Stomach smooth muscle (tissue), 2 donors: ENCODE measurements around the gene MEF2D.

Experiments used
- H3K27ac ChIP-seq: one replicate; pipeline ENCODE4 v1.7.0; 2013; ENCODE audit warnings: mild to moderate bottlenecking, low read length, inconsistent platforms
- H3K27me3 ChIP-seq, 2 donors: one replicate each; pipeline ENCODE4 v1.7.0; 2013; ENCODE audit warnings: low read length in 2 of 2; ENCODE audit not compliant: insufficient read depth in 2 of 2, control insufficient read depth in 1 of 2
- H3K36me3 ChIP-seq, 2 donors: one replicate each; pipeline ENCODE4 v1.7.0; 2013; ENCODE audit warnings: low read length in 2 of 2; ENCODE audit not compliant: control insufficient read depth in 2 of 2, insufficient read depth in 2 of 2
- H3K4me1 ChIP-seq: one replicate; pipeline ENCODE4 v1.7.0; 2013; ENCODE audit warnings: low read length; ENCODE audit not compliant: control insufficient read depth, insufficient read depth
- H3K4me3 ChIP-seq, 2 donors: one replicate each; pipeline ENCODE4 v1.7.0; 2013; ENCODE audit warnings: low read length in 2 of 2
- H3K9ac ChIP-seq, 2 donors: one replicate each; pipeline ENCODE4 v1.7.0; 2013; ENCODE audit warnings: low read length in 2 of 2, mild to moderate bottlenecking in 1 of 2
- H3K9me3 ChIP-seq, 2 donors: one replicate each; pipeline ENCODE4 v1.7.0; 2013; ENCODE audit warnings: low read length in 2 of 2; ENCODE audit not compliant: control insufficient read depth in 2 of 2
- donor health status: healthy.
- donor health status: Pancreatic carcinoma.

Gene MEF2D

DNA sequence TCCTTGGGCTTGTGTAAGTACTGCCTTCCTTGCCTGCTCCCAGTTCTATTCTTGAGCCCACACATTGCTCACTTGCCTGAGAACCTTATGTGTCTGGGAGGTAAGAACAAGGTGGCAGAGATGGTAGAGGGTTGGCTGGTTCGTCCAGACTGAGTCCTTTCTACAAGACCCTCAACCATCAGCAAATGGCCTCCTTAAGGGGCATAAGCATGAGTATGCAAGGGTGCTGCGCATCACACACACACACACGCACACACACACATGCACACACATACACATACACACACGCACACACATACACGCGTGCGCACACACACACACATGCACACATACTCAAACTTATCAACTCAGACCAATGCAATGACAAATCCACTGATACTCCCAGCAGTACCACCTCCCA is 74.6 kb downstream of the MEF2D start:
- H3K36me3 ChIP-seq, result no peaks in the 10 kb centered on the region
- H3K4me1 ChIP-seq, result peaks cover 11% of the 10 kb centered on the region
- H3K4me3 ChIP-seq, result no peak overlapping the region
- peaks cover 63 to 67% of the 10 kb centered on the region in 2 donors for H3K27me3 ChIP-seq
- no peak overlapping the region for H3K9ac ChIP-seq
- H3K27ac ChIP-seq, result no peak overlapping the region
- no peaks in the 10 kb centered on the region for H3K9me3 ChIP-seq

DNA sequence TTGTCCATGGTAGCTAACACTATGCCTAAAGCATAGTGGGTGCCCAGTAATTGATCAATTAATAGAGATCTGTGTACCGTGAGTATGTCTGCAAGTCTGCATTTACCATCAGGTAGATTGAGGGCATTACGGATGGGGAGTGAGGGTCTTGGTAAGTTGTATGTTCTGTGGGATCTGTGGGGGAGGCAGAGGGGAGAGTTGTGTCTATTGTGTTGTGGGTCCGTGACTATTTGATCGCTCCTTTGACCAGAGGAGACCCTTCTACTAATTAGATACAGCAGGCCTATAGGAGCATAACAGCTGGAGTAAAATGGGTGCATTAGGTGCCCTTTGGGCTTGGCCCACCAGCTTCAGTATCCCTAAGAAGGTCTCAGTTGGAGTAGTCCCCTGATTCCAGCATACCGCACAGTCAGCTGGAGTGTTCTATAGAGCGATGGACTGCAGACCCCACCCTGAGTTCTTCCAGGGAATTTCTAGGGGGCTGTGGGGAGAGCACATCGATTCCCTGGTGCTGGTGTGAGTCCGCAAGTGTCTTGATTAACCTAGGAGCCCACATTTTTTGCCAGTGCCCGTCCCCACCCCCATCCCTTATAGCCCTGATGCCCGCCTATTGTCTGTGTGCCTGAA is 75.7 kb downstream of the MEF2D start:
- H3K9ac ChIP-seq, result no peak overlapping the region
- no peak overlapping the region for H3K4me3 ChIP-seq
- H3K27ac ChIP-seq, result no peak overlapping the region
- peaks cover 21% of the 10 kb centered on the region for H3K4me1 ChIP-seq
- H3K27me3 ChIP-seq, result peaks cover 63 to 70% of the 10 kb centered on the region in 2 donors
- no peaks in the 10 kb centered on the region for H3K36me3 ChIP-seq
- H3K9me3 ChIP-seq, result no peaks in the 10 kb centered on the region

DNA sequence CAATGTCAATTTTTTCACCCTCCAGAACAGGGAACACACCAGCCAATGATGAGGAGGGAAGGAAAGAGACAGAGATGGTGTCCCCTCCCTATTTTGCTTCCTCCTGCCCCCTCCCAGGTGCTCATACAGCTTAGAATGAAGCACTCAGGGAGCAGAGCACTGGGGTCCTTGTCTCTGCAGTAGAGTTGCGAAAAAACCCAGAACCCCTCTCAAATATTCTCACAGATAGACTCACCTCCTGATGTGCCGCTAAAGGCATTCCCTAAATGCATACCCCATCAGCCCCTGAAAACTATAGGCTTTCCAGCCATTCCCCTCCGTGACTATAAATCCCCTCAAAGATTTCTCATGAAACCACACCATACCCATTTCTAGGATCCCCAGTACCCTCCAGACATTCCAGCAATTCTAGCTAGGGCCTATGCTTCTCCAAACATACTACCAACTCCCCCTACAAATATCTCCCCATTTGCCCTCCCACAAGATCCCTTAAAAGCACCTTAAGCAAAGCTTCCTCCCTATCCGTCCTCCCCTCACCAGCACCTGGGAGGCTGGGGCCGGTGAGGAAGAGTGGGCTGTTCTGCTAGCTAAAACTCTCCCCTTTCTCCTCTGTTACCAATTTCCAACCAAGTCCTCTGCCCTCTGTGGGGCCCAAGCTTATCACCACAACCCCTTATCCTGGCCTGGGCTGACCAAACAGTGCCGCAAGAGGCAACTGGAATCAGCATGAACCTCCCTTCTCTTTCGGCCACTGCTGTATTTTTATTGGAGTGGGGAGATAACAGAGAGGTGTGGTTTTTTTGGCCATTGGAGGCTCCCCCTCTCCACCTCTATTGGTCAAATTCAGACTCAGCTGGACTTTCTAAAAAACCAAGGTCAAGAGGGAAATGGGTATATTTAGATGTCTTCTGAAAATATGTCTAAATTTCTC is 76.9 kb downstream of the MEF2D start:
- Histone ChIP-seq H3K9me3 (no peaks in the 10 kb centered on the region), H3K9ac (no peak overlapping the region), H3K4me3 (no peak overlapping the region), H3K4me1 (peaks cover 23% of the 10 kb centered on the region), H3K27ac (no peak overlapping the region), H3K27me3 (peaks cover 63 to 71% of the 10 kb centered on the region in 2 donors), H3K36me3 (no peaks in the 10 kb centered on the region)

DNA sequence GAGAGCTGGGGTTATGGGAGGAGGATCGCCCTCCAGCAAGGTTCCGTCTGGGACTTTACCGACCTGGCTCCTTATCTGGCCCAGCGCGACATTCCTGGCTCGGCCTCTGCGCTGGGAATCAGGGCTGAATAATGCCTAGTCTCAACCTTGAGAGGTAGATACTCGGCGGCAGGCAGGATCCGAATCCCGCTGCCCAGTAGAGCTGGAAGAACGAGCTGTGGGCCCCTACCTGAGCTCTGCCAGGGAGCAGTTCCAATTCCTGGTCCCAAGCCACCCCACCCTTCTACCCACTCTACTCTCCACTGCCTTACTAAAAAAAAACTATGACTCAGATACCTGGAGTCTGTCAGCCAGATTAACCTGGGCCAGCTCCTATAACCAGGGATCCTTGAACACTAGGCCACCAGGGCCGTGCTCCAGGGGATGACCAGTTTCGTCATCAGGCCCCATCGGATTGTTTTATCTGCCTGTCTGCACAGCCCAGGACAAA is 77.9 kb downstream of the MEF2D start:
- no peak overlapping the region for H3K9ac ChIP-seq
- peaks cover 23% of the 10 kb centered on the region for H3K4me1 ChIP-seq
- H3K9me3 ChIP-seq, result no peaks in the 10 kb centered on the region
- H3K4me3 ChIP-seq, result no peak overlapping the region
- H3K27me3 ChIP-seq, result peaks cover 62 to 69% of the 10 kb centered on the region in 2 donors
- no peaks in the 10 kb centered on the region for H3K36me3 ChIP-seq
- no peak overlapping the region for H3K27ac ChIP-seq

DNA sequence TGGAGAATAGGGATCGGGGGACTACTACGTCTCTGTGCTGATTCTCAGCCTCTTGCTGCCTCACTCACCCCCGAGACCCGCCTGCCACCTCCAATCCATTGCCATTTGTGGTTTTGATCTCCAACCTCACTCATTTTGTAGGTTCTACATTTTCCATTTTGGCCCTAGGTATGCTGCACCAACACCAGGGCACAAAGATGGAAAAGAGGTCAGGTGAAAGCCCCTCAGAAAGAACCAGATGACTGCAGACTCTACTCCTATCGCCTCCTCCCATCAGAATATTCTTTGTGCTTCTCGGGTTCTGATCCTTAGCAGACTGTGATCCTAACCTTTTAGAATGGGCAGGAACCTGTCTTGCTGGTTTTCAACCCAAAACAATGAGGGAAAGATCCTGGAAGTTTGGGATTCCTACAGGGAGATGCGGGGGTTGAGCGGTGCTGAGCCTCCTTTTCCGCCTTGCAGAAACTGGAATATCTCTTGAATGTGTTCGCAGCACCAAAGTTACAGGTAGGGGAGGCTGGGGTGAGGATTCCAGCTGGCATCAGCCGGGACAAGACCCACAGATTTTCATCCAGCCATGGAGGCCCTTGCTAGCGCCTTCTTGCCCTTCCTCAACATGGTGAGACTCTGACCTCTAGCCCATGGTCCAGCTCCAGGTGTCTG is 78.5 kb downstream of the MEF2D start:
- H3K36me3 ChIP-seq, result no peaks in the 10 kb centered on the region
- H3K4me3 ChIP-seq, result peak overlapping the region; percentile 40 to 55
- H3K27me3 ChIP-seq, result peaks cover 67 to 73% of the 10 kb centered on the region in 2 donors
- peaks cover 23% of the 10 kb centered on the region for H3K4me1 ChIP-seq
- H3K27ac ChIP-seq, result no peak overlapping the region
- H3K9me3 ChIP-seq, result no peaks in the 10 kb centered on the region
- H3K9ac ChIP-seq, result no peak overlapping the region

DNA sequence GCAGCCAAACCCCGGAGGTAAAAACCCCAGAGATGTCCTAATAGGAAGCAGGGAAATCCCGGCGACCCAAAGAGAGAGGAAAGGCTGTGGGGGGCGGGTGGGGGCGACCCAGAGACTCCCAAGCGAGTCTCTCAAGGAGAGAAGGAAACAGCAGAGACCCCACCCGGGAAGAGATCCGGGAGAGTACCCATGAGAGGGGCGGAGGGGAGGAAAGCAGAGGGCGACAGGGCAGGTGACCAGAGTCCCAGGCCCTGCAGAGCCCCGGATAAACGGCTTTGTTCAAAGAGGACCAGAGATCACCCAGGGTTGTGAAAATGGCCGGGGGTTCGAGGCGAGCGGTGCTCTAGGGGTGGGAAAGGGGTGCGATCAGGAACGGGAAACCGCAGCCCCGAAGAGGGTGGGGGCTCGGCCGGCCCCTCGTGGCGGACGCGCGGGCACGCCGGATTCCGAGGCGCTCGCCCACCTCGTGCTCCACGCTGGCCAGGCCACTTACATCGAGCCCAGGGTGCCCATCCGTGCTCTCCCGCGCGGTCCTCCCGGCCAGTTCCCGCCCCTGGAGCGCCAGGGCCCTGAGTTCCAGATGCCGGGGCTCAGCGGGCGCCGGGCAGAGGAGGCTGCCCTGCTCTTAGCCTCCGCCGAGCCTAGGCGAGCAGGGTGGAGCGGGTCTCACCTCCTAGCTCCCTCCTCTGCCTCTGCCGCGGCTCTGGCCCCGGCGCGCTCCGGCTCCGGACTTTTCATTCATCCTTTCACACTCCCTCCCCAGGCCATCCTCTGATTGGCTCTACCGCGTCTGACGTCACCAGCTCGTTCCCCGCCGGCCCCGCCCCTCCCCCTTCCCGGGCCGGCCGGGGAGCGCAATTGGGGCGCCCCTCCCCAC is 79.3 kb downstream of the MEF2D start:
- Histone ChIP-seq H3K9ac (no peak overlapping the region), H3K4me1 (peaks cover 23% of the 10 kb centered on the region), H3K27me3 (peaks cover 71 to 74% of the 10 kb centered on the region in 2 donors), H3K36me3 (no peaks in the 10 kb centered on the region), H3K27ac (no peak overlapping the region), H3K4me3 (peak overlapping the region; percentile 44 to 55), H3K9me3 (no peaks in the 10 kb centered on the region)

DNA sequence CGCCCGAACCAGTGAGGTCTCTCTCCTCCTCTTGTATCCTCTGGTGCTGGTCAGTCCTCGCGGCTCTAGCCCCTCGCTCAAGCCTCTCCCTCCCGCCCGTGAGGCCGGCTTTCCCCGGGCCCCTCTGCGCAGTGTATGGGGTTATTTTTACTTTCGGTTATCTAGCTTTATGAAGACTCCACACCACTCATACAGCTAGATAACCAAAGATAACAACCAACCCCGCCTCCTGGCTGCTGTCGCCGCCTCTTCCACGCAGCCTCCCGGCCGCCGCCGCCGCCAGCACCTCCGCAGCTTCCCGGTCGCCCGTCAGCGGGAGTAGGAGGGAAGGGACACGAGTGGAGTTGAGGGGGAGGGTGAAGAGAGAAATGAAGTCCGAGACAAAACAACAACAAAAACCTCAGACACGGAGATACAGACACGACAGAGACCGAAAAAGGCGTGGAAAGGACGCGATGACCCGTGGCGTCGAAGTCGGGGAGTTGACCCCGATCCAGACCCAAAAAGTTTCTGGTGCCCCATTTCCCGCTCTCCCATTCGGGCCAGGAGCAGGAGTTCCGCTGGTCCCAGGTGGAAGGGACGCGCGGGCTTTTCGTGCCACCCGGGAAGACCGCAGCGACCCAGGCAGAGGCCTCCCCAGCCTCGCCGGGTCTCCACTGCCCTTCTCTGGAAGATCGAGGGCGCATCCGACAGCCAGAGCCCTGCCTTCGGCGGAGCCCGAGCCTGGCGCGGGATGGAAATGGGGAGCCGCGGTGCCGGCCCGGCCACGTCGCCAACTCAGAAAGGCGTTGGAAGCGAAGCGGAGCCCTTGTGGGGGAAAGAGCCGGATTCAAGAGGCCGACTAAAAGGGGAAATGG is 80.1 kb downstream of the MEF2D start:
- Histone ChIP-seq H3K4me3 (peak overlapping the region; percentile 4 to 55), H3K27ac (no peak overlapping the region), H3K27me3 (peaks cover 72 to 75% of the 10 kb centered on the region in 2 donors), H3K9me3 (no peaks in the 10 kb centered on the region), H3K36me3 (no peaks in the 10 kb centered on the region), H3K4me1 (peaks cover 23% of the 10 kb centered on the region), H3K9ac (no peak overlapping the region)

DNA sequence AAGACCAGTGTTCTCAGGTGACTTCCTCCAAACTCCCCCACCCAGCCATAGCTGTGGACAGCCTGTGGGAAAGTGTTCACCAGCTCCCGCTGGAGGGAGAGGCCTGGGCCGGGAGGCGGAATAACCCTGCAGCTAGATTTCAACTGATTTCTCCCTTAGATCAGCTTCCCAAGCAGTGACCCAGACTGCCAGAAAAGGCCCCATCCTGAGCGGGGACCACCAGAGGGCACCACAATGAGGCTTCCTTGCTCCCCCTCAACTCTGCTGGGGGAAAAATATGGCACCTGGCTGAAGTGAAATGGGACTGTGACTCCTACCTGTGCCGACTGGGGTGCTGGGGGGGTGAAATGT is 80.7 kb downstream of the MEF2D start:
- Histone ChIP-seq H3K27ac (no peak overlapping the region), H3K36me3 (no peaks in the 10 kb centered on the region), H3K9me3 (no peaks in the 10 kb centered on the region), H3K9ac (no peak overlapping the region), H3K27me3 (peaks cover 74 to 80% of the 10 kb centered on the region in 2 donors), H3K4me3 (peak overlapping the region in 1 of 2 donors; percentile 55), H3K4me1 (peaks cover 23% of the 10 kb centered on the region)

DNA sequence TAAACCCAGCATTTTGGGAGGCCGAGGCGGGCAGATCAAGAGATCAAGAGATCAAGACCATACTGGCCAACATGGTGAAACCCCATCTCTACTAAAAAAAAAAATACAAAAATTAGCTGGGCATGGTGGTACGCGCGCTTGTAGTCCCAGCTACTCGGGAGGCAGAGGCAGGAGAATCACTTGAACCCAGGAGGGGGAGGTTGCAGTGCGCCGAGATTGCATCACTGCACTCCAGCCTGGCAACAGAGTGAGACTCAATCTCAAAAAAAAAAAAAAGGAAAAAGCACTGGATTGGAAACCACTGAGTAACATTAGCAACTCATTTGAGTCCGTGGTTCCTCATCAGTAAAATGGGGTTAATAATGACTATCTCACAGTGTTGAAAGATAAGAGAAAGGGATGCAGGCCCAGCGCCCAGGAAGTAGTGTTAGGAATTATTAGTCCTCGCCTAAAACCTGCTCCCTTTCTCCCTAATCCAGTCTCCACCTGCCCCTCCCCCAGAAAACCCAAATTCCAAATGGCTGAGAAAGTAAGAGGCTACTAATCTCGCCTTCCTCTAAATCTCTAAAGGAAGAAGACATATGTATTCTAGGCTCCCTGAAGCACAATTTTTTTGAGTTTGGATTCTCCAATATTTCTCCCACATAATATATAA is 82.0 kb downstream of the MEF2D start:
- H3K4me3 ChIP-seq, result no peak overlapping the region
- no peaks in the 10 kb centered on the region for H3K9me3 ChIP-seq
- H3K36me3 ChIP-seq, result no peaks in the 10 kb centered on the region
- H3K27me3 ChIP-seq, result peaks cover 82 to 85% of the 10 kb centered on the region in 2 donors
- peaks cover 23% of the 10 kb centered on the region for H3K4me1 ChIP-seq
- no peak overlapping the region for H3K27ac ChIP-seq
- no peak overlapping the region for H3K9ac ChIP-seq
